Lung (tissue), 13 donors: Measurements from ENCODE around the gene HSD17B4. TPM values are rescaled to one million over a fixed set of nuclear protein-coding genes. Genes with fewer than 3 reads are reported as not detected.

Experiments
- ATAC-seq: fragments of 200-7000 bp; cut with Tn5 transposase; one replicate; pipeline ENCODE4 v1.9.1; 2020; ENCODE audit warnings: moderate number of reproducible peaks; ENCODE audit not compliant: insufficient read depth, low FRiP score
- DNase-seq, 3 donors: peaks; one replicate each; pipeline ENCODE4 v3.0.0-alpha.2; 2013 to 2017
- H3K27ac ChIP-seq, 2 donors: one replicate each; pipeline ENCODE4 v1.5.1; 2013; ENCODE audit warnings: mild to moderate bottlenecking in 2 of 2, moderate library complexity in 2 of 2, control low read depth in 1 of 2, inconsistent platforms in 1 of 2, low read depth in 1 of 2, low read length in 1 of 2
- H3K27me3 ChIP-seq, 3 donors: one replicate each; pipeline ENCODE4 v1.5.1; 2013; ENCODE audit warnings: low read length in 2 of 3; ENCODE audit not compliant: control insufficient read depth in 3 of 3, insufficient read depth in 3 of 3
- H3K36me3 ChIP-seq, 4 donors: one replicate each; pipeline ENCODE4 v1.5.1; 2013; ENCODE audit warnings: low read length in 4 of 4, mild to moderate bottlenecking in 1 of 4, moderate library complexity in 1 of 4; ENCODE audit not compliant: control insufficient read depth in 4 of 4, insufficient read depth in 4 of 4
- H3K4me1 ChIP-seq, 5 donors: one replicate each; pipeline ENCODE4 v1.5.1; 2013; ENCODE audit warnings: low read length in 5 of 5, mild to moderate bottlenecking in 2 of 5, moderate library complexity in 1 of 5; ENCODE audit not compliant: control insufficient read depth in 5 of 5, insufficient read depth in 5 of 5
- H3K4me3 ChIP-seq: one replicate; pipeline ENCODE4 v1.5.1; 2013; ENCODE audit warnings: mild to moderate bottlenecking, control low read depth, moderate library complexity
- H3K9ac ChIP-seq, 2 donors: one replicate each; pipeline ENCODE4 v1.5.1; 2013; ENCODE audit warnings: low read length in 2 of 2, control low read depth in 1 of 2; ENCODE audit not compliant: insufficient read depth in 1 of 2
- H3K9me3 ChIP-seq, 4 donors: one replicate each; pipeline ENCODE4 v1.5.1; 2013; ENCODE audit warnings: low read length in 3 of 4, mild to moderate bottlenecking in 1 of 4, moderate library complexity in 1 of 4; ENCODE audit not compliant: control insufficient read depth in 4 of 4, insufficient read depth in 3 of 4
- WGBS, 2 donors: extraction: QIAGEN DNeasy Blood & Tissue Kit; methylation state at CpG; one replicate each; pipeline ENCODE4 v1.1.7; 2013; 5-methylcytosine and 5-hydroxymethylcytosine counted together
- polyA plus RNA-seq, 2 donors: library from polyadenylated mRNA; stranded (reverse); fragments of 200-250 nt; gene quantifications; one replicate each; pipeline ENCODE4 v1.2.1, GENCODE V29; 2013
- small RNA-seq: library from RNA; depleted of rRNA; stranded (forward); fragments of <200 nt; gene quantifications from one replicate; pipeline ENCODE3, GENCODE V24; 2014; ENCODE audit warnings: low replicate concordance
- total RNA-seq, 2 donors: library from RNA; depleted of rRNA in 1 of 2; stranded (reverse); fragments of >200 nt in 1 of 2; gene quantifications; one replicate each; pipeline ENCODE4 v1.2.1, GENCODE V29; 2014 to 2021
- TF ChIP-seq, protein P1 (sequence below): IDR thresholded peaks from 2 replicates; pipeline ENCODE4 v1.5.1; 2012; ENCODE audit warnings: mild to moderate bottlenecking; ENCODE audit errors: control extremely low read depth, extremely low read depth
- donor health status: control.
- donor health status: control.
- donor health status: Bipolar disorder and iron deficiency.
- donor health status: healthy.
- donor health status: DM: yes; HTN: yes; CAD: no.

The HSD17B4 gene
- total and polyA plus RNA-seq, 4 donors, result 329 to 371 (median 358) TPM

DNA sequence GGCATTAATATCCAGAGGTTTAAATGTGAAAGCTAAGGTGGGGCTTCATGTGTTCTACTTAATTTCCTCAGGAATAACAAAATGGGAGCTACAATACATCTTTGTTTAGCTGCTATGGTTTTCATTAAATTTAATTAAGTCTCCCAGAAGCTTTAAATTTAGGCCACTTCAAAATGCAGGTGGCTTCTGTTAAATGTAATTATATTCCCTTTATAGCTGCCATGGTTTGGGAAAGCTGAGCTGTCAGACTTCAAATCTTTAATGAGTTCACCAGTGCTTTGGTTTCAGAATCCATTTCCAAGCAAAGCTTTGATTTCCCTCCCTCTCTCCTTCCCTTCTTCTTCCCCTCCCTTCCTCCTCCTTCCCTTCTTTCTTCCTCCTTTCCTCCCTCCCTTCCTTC lies 118.6 kb downstream of the HSD17B4 start:
- no peak for ATAC-seq
- no peak for DNase-seq
- no peak overlapping the region for H3K4me3 ChIP-seq
- H3K4me1 ChIP-seq, result no peaks in the 10 kb centered on the region
- no peak overlapping the region for H3K9ac ChIP-seq
- TF ChIP-seq, protein P1, sequence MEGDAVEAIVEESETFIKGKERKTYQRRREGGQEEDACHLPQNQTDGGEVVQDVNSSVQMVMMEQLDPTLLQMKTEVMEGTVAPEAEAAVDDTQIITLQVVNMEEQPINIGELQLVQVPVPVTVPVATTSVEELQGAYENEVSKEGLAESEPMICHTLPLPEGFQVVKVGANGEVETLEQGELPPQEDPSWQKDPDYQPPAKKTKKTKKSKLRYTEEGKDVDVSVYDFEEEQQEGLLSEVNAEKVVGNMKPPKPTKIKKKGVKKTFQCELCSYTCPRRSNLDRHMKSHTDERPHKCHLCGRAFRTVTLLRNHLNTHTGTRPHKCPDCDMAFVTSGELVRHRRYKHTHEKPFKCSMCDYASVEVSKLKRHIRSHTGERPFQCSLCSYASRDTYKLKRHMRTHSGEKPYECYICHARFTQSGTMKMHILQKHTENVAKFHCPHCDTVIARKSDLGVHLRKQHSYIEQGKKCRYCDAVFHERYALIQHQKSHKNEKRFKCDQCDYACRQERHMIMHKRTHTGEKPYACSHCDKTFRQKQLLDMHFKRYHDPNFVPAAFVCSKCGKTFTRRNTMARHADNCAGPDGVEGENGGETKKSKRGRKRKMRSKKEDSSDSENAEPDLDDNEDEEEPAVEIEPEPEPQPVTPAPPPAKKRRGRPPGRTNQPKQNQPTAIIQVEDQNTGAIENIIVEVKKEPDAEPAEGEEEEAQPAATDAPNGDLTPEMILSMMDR, result no peak
- H3K27ac ChIP-seq, result no peak overlapping the region
- no peaks in the 10 kb centered on the region for H3K36me3 ChIP-seq
- H3K9me3 ChIP-seq, result no peaks in the 10 kb centered on the region
- no peaks in the 10 kb centered on the region for H3K27me3 ChIP-seq

DNA sequence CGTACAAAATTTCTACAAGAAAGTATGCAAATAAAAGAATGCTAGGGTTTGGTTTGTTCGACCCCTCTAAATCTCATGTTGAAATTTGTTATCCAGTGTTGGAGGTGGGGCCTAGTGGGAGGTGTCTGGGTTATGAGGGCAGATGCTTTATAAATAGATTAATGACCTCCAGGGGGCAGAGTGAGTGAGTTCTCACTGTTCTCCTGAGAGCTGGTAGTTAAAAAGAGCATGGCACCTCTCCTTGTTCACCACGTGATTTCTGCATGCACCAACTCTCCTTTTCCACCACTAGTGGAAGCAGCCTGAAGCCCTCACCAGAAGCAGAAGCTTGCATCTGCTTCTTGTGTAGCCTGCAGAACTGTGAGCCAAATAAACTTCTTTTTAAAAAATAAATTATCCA lies 126.6 kb downstream of the HSD17B4 start:
- no peaks in the 10 kb centered on the region for H3K9me3 ChIP-seq
- H3K4me1 ChIP-seq, result no peaks in the 10 kb centered on the region
- no peaks in the 10 kb centered on the region for H3K27me3 ChIP-seq
- TF ChIP-seq, protein P1, result no peak
- H3K4me3 ChIP-seq, result no peak overlapping the region
- no peak overlapping the region for H3K9ac ChIP-seq
- no peak for ATAC-seq
- H3K27ac ChIP-seq, result no peak overlapping the region
- no peaks in the 10 kb centered on the region for H3K36me3 ChIP-seq
- no peak for DNase-seq
- WGBS, 2 donors, result 66% methylated on average over 3 of the region's 3 CpGs

DNA sequence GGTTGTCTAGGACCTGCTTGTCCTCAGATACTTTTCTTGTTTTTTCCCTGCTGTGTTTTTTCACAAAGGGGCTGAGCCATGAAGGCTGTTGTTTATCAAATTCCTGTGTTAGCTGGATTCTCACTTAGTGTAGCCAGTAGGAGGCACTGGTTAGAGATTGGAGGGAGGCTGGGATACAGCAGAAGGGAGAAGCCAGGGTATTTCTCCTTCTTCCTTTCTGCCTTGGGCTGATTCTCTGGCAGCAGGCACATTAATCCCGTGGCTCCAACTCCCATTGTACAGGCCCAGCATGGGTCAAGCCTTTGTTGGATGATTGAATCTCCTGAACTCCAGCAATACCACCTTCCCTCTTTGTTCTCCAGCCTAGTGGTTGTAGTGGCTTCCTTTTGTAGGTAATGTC lies 130.7 kb downstream of the HSD17B4 start:
- no peaks in the 10 kb centered on the region for H3K4me1 ChIP-seq
- no peak for DNase-seq
- 70% methylated on average over 1 of the region's 1 CpG for WGBS, 2 donors
- no peaks in the 10 kb centered on the region for H3K27me3 ChIP-seq
- H3K36me3 ChIP-seq, result no peaks in the 10 kb centered on the region
- H3K4me3 ChIP-seq, result no peak overlapping the region
- H3K9ac ChIP-seq, result no peak overlapping the region
- H3K9me3 ChIP-seq, result no peaks in the 10 kb centered on the region
- TF ChIP-seq, protein P1, result no peak
- no peak for ATAC-seq
- no peak overlapping the region for H3K27ac ChIP-seq

DNA sequence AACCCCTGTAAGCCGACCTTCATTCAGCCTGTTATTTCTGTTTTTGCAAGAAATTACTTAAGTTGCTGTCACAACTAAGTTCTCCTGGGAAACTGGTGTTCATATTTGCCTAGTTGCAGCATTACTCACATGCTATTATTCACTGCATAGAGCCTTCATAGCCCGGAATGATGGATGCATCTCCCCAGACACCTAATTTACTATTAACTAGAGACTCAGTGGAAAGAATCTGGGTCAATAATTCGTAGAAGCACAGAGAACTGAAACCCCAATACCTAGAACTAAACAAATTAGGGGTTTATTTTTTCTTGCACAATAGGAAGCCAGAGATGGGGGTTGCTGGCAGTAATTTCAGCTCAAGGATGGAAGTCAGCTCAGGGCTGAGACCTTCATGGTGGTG lies 131.4 kb downstream of the HSD17B4 start:
- DNase-seq, result no peak
- 78 to 81% methylated on average over 3 of the region's 3 CpGs for WGBS, 2 donors
- H3K9ac ChIP-seq, result no peak overlapping the region
- ATAC-seq, result no peak
- H3K36me3 ChIP-seq, result no peaks in the 10 kb centered on the region
- no peak overlapping the region for H3K27ac ChIP-seq
- H3K27me3 ChIP-seq, result no peaks in the 10 kb centered on the region
- no peaks in the 10 kb centered on the region for H3K4me1 ChIP-seq
- TF ChIP-seq, protein P1, result no peak
- no peak overlapping the region for H3K4me3 ChIP-seq
- no peaks in the 10 kb centered on the region for H3K9me3 ChIP-seq

Small RNA genes within 50 kb of the gene (small RNA-seq; reads per million reads assigned to genes)
- gene RNA5SP190, result not detected

Other genes with a start within 250 kb of the HSD17B4 start
- 10 to 100 TPM; 18.5 to 52.6 TPM for gene TNFAIP8, start 96.5 kb upstream of the HSD17B4 start, total RNA-seq
- gene TNFAIP8, start 96.5 kb upstream of the HSD17B4 start, polyA plus RNA-seq, result 10 to 100 TPM; 11.5 to 58.9 TPM
- gene FAM170A, start 177.1 kb downstream of the HSD17B4 start, total RNA-seq, result not detected
- gene FAM170A, start 177.1 kb downstream of the HSD17B4 start, polyA plus RNA-seq, result under 1 TPM in 1 of 2 donors, not detected in 1; 0.08 TPM